Chondrocyte (in vitro differentiated cells): ENCODE results near the gene RASAL1. TPM values are rescaled to one million over a fixed set of nuclear protein-coding genes. Genes with fewer than 3 reads are reported as not detected.

Experiments
- DNase-seq: peaks from one replicate; pipeline ENCODE4 v3.0.0; 2021; ENCODE audit warnings: mixed read lengths, low spot score
- H3K27ac Mint-ChIP-seq: one replicate; pipeline ENCODE4 v1.8.0; 2021; ENCODE audit warnings: mild to moderate bottlenecking, moderate library complexity, mixed read lengths; ENCODE audit not compliant: unreplicated experiment
- H3K27me3 Mint-ChIP-seq: 2 replicates; pipeline ENCODE4 v1.8.0; 2021; ENCODE audit warnings: low read depth, mixed read lengths
- H3K36me3 Mint-ChIP-seq: 2 replicates; pipeline ENCODE4 v1.8.0; 2021; ENCODE audit warnings: low read depth, mixed read lengths
- H3K4me1 Mint-ChIP-seq: 2 replicates; pipeline ENCODE4 v1.8.0; 2021; ENCODE audit warnings: low read depth, mild to moderate bottlenecking, mixed read lengths
- H3K4me3 Mint-ChIP-seq: one replicate; pipeline ENCODE4 v1.8.0; 2021; ENCODE audit warnings: mild to moderate bottlenecking, moderate library complexity, mixed read lengths; ENCODE audit not compliant: unreplicated experiment
- H3K9me3 Mint-ChIP-seq: 2 replicates; pipeline ENCODE4 v1.8.0; 2021; ENCODE audit warnings: low read depth, mixed read lengths
- CTCF ChIP-seq: fragments of 200-600 bp; sonication (generic); IDR thresholded peaks from 2 replicates; pipeline ENCODE4 v1.5.0; 2021; ENCODE audit warnings: antibody characterized with exemption, mild to moderate bottlenecking, moderate library complexity
- total RNA-seq: library from RNA; stranded (reverse); gene quantifications from 3 replicates; pipeline ENCODE4 v1.2.1, GENCODE V29; 2021

Gene RASAL1
- total RNA-seq, 1 donor from 2014 or later = not detected

GRCh38 chr12:113133666-113134065 is 1.9 kb downstream of the RASAL1 start:
- TF ChIP-seq CTCF = no peak
- peaks cover 49% of the 10 kb centered on the region for H3K27me3 Mint-ChIP-seq
- H3K36me3 Mint-ChIP-seq = no peaks in the 10 kb centered on the region
- no peak for DNase-seq
- no peak overlapping the region for H3K4me3 Mint-ChIP-seq
- H3K27ac Mint-ChIP-seq = no peak overlapping the region
- no peaks in the 10 kb centered on the region for H3K4me1 Mint-ChIP-seq
- H3K9me3 Mint-ChIP-seq = no peaks in the 10 kb centered on the region

GRCh38 chr12:113133036-113133435 is 2.5 kb downstream of the RASAL1 start:
- Mint-ChIP-seq H3K4me1 (no peaks in the 10 kb centered on the region), H3K9me3 (no peaks in the 10 kb centered on the region), H3K36me3 (no peaks in the 10 kb centered on the region), H3K27me3 (peaks cover 55% of the 10 kb centered on the region), H3K4me3 (no peak overlapping the region), H3K27ac (no peak overlapping the region)
- DNase-seq = no peak
- no peak for TF ChIP-seq CTCF

- Mint-ChIP-seq H3K4me3 (no peak overlapping the region), H3K27ac (no peak overlapping the region), H3K36me3 (no peaks in the 10 kb centered on the region), H3K4me1 (no peaks in the 10 kb centered on the region), H3K9me3 (no peaks in the 10 kb centered on the region), H3K27me3 (peaks cover 55% of the 10 kb centered on the region)
- DNase-seq = no peak
- TF ChIP-seq CTCF = no peak
These were observed 4.0 kb downstream of the RASAL1 start for GRCh38 chr12:113131556-113131955.

GRCh38 chr12:113130457-113131135 is 5.0 kb downstream of the RASAL1 start:
- Mint-ChIP-seq H3K9me3 (no peaks in the 10 kb centered on the region), H3K36me3 (no peaks in the 10 kb centered on the region), H3K27ac (no peak overlapping the region), H3K4me3 (no peak overlapping the region), H3K27me3 (peaks cover 46% of the 10 kb centered on the region), H3K4me1 (no peaks in the 10 kb centered on the region)
- TF ChIP-seq CTCF = peak; percentile 49
- DNase-seq = no peak

- H3K27me3 Mint-ChIP-seq = peaks cover 41% of the 10 kb centered on the region
- peaks cover 2% of the 10 kb centered on the region for H3K9me3 Mint-ChIP-seq
- no peak overlapping the region for H3K4me3 Mint-ChIP-seq
- no peak for DNase-seq
- H3K27ac Mint-ChIP-seq = no peak overlapping the region
- H3K4me1 Mint-ChIP-seq = no peaks in the 10 kb centered on the region
- H3K36me3 Mint-ChIP-seq = no peaks in the 10 kb centered on the region
- TF ChIP-seq CTCF = no peak
These were observed 5.7 kb downstream of the RASAL1 start for GRCh38 chr12:113129664-113130456.
